GM21447 (cell line): Measurements from ENCODE around the gene RASSF4.
"Not testable (repeated sequence)": the region's sequence is repeated elsewhere in the genome, so short reads cannot be mapped to it uniquely, and the experiment has no call there.

ENCODE experiments used
- ATAC-seq: cut with Tn5 transposase; IDR thresholded peaks from one replicate; pipeline ENCODE4 v1.9.1; 2021; ENCODE audit not compliant: unreplicated experiment

RASSF4 gene

DNA sequence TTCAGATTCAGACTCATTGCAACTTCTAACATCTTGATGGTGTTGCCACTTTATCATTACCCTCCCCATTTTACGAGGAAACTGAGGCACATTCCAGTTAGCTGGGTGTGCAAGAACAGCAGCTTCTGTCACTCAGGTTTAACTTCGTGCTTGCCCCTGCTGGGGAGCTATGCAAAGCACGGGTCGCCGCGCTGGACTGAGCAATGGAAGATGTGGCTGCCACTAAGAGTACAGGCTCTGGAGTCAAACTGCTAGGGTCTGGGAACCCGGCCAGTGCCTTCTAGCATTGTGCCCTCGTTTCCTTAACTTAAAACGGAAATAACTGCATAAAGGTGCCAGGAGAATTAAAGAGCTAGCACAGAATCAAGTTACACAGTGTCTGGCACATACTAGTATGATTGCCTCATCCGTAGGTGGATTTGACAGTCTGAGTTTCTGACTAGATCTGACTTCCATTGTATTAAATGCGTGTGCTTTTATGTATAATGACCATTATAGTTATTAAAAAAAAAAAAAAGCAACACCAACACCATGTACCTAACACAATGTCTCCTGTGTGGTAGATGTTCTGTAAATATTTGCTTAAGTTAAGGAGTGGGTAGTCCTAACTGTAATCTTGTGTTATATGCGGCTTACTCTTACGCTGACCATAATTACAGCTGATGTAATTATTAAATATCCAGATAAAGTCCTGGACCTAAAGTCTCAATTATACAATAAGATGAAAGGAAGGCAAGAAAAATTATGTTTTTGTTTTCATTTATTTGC lies 42.0 kb downstream of the RASSF4 start:
- peak; percentile 78 for ATAC-seq

DNA sequence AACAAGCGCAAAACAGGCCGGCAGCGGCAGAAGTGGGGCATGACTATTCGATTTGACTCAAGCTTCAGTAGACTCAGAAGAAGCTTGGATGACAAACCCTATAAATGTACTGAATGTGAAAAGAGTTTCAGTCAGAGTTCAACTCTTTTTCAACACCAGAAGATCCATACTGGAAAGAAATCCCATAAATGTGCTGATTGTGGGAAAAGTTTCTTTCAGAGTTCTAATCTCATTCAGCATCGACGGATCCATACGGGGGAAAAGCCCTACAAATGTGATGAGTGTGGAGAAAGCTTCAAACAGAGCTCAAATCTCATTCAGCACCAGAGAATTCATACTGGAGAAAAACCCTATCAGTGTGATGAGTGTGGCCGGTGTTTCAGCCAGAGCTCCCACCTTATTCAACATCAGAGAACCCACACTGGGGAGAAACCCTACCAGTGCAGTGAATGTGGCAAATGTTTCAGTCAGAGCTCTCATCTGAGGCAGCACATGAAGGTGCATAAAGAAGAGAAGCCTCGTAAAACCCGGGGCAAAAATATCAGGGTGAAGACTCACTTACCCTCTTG lies 43.9 kb downstream of the RASSF4 start:
- ATAC-seq, result no peak

DNA sequence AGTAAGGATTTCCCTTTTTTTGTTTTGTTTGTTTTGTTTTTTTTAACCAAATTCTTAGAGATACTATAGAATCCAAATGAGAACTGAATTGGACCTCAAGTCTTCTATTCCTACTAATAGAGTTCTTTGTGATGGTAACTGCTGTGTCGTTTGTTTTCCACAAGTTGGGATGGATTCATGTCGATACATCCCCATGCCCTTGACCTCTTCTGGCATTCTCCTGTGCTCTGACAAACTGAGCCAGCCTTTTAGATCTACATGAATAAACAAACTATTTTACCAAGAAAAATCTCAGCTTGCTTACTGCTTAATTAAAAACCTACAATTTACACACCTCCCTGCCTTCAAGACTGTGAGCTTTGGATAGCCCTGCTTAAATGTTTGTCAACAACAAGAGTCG lies 45.1 kb downstream of the RASSF4 start:
- no peak for ATAC-seq

DNA sequence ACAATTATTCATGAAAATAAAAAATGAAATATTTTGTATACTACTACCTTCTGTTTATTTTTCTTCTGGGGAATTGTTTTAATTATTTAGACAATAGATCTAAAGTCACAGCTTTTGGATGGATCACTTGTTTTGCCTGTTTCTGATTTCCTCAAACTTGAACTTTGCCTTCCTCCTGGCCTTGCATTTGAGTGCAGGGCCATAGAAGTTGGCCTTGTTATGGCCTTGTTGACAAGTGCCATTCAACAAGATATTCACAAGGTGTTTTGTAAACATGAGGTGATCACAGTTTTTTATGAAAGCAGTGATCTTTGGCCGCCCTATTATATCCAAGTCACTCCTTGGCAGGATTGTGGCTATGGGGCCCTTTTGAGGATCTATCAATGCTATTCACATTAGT lies 45.7 kb downstream of the RASSF4 start:
- ATAC-seq, result no peak

DNA sequence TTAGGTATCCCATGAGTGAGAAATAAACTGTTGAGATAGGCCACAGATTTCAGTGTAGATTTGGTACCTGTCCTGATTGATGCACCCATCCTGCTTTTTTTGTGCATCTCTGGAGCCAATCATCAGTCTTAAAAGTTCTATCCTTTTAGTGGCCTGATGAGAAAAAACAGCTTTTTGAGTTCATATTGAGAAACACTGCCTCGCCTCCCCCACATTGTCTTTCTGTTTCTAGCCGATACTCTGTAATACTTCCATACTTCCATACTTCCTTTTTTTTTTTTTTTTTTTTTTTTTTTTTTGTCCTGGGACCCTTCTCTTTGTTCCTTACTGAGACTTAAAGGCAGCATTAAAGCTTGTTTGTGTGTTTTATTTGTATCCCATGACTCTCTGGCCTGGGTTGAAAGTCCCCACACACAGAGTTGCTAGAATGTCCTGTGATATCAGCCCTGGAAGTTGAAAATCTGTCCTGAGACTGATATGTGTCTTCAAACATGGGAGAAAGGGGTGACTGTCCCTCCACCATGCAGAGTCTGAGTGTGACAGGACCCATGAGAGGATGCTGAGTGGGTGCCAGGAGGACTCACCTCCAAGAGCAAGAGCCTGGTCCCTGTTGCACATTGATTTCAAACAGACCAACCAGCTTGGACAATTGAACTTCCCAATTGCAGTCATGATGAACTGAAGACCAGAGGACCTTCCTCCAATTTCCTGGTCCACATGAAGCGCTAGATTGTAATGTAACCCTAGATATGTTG lies 46.9 kb downstream of the RASSF4 start:
- ATAC-seq, result no peak

DNA sequence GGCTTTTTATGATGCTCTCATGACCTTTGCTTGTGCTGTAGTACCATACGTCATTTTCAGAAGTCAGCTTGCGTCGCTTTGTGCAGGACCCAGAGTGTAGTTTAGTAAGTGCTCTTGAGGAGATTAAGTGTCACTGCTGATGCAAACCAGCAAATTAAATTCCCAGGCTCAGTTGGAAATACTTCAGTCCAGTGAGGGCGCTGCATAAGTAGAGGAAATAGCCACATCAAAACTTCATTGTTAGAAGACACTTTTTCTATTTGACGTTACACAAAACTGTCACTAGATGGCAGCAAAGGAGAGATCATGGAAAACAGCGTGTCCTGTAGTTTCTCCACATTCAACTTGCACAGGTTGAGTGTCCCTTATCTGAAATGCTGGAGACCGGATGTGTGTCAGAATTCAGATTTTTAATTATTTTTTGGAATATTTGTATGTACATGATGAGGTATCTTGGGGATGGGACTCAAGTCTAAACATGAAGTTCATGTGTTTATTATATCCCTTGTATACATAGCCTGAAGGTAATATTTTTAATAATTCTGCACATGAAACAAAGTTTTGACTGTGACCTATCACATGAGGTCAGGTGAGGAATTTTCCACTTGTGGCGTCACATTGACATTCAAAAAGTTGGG lies 49.0 kb downstream of the RASSF4 start:
- peak; percentile 81 for ATAC-seq

DNA sequence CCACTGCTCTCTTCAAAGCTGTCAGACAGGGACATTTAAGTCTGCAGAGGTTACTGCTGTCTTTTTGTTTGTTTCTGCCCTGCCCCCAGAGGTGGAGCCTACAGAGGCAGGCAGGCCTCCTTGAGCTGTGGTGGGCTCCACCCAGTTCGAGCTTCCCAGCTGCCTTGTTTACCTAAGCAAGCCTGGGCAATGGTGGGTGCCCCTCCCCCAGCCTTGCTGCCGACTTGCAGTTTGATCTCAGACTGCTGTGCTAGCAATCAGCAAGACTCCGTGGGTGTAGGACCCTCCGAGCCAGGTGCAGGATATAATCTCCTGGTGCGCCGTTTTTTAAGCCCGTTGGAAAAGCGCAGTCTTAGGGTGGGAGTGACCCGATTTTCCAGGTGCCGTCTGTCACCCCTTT lies 55.0 kb downstream of the RASSF4 start:
- ATAC-seq, result not testable (repeated sequence)

DNA sequence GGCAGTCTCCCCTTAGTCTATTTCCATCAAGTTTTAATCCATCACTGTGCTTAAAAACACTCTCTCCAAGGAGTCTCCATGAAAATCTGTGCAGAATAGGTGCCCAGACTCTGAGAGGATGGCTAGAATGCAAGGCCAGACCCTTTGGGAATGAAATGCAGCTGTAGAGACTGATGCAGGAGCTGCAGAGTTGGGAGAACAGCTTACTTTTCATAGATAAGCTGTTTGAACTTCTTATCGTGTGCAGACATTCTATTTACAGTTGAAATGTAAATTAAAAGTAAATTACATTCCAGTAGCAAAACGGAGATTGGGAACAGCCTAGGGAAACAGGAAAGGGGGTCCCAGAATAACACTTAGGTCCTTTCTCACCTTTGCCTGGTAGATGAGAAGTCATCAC lies 56.0 kb downstream of the RASSF4 start:
- no peak for ATAC-seq

DNA sequence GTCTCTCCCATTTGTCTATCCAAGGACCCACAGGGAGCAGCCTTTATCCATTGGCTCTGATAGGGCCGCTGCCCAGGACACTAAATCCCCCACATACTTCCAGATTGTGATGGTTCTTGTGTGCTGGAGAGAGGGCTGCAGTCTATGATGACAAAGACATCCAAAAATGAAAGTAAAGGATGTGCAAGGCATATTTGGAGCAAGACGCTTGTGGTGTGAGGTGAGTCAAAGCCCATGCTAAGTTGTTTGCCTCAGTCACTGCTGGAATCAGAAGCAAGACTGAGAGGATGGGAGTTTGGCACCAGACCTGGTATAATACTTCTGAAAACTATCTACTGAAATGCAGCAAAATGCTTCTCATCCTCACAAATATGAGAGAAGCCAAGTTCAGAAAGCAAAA lies 63.8 kb downstream of the RASSF4 start:
- ATAC-seq, result no peak

DNA sequence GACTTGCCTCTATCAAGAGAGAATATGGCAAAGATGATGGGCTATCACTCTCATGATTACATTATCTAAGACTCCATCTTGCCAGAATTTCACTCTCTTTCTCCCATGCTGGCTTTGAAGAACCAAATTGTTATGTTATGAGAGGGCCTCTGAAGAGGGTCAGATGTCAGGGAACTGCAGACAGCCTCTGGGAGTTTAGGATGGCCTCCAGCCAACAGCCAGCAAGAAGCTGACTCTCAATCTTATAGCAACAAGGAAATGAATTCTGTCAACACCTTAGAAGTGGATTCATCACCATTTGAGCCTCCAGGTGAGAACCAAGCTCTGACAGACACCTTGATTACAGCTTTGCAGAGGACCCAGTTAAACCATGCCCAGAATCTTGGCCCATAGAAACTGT lies 74.7 kb downstream of the RASSF4 start:
- no peak for ATAC-seq

DNA sequence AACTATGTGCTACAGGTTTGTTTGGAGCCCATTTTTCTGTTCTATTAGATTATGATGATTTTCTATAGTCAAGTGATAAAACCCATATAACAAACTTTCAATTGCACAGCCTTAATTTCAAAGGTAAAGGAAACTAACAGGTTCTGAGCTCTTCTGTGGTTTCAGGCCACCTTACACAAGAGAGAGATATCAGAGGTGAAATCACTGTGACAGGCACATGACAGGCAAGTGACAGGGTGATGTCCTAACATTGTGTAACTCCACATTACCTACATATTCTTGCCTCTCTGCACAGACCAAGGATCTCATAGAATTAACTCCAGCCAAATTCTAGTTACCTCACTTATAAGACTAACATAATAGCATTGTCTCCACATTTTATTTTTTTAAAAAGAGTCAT lies 76.1 kb downstream of the RASSF4 start:
- no peak for ATAC-seq

DNA sequence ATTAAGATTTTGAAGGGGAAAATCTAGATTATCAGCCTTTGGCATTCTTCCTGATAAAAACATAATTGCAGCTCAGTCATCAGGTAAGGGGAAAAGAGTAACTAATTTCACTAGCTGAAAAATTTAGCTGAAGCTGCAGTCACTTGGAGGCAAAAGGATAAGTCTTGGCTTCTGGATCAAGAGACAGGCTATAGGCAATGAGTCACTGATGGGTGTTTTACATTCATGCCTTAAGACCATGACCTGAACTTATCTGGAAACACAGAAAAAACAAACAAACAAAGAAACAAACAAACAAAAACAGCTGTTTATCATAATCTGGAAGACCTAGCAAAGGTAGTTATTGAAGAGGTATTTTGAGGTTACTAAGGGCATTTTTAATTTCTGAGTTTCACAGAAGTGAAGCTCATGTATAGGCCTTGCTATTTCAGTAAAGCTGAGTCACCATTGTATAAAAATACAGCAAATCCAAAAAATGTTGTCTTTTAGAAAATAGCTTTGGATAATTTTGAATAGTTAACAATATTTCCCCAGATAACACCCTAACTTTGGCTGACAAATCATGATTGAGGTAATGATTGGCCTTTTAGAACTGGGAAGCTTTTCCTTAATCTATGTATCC lies 81.4 kb downstream of the RASSF4 start:
- no peak for ATAC-seq

DNA sequence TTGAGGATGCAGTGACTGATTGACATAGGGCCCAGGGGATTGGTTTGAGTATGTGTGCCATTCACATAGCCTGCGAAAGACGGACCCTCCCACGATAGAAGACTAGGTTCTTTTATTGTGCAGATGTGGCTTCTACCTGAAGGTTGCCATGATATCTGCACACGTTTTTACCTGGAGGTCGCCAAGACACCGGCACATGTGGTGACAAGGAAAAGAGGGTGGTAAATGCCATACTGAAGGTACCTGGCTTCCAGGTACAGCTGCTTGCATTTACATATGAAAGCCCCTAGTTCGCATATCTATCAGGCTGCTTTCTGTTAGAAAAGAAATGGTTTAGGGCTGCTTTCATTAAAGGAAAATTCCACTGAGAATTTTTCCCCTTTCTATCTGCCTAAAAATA lies 84.7 kb downstream of the RASSF4 start:
- no peak for ATAC-seq
